Measurements from ENCODE around the gene TMEM82. TPM values are rescaled to one million over a fixed set of nuclear protein-coding genes. Genes with fewer than 3 reads are reported as not detected.

TMEM82 gene
- total RNA-seq, 2 donors from 2014 or later: 0.49 TPM; not detected in 1

- ATAC-seq (replicated peaks in 1 of 2): no peak
- peaks cover 0 to 2% of the 10 kb centered on the region in 2 donors for H3K36me3 Mint-ChIP-seq (ENCODE audit: insufficient read depth in 2 of 2)
- no peaks in the 10 kb centered on the region for H3K27me3 Mint-ChIP-seq (ENCODE audit: low read depth)
- no peak overlapping the region for H3K4me3 Mint-ChIP-seq
- H3K4me1 Mint-ChIP-seq (ENCODE audit: low read depth): no peaks in the 10 kb centered on the region
- no peak for DNase-seq
- no peak overlapping the region for H3K27ac Mint-ChIP-seq
- H3K9me3 Mint-ChIP-seq: no peaks in the 10 kb centered on the region
These were observed 17.1 kb upstream of the TMEM82 start for GRCh38 chr1:15724949-15725880.

GRCh38 chr1:15726508-15726907, 15.8 kb upstream of the TMEM82 start:
- no peaks in the 10 kb centered on the region for H3K9me3 Mint-ChIP-seq
- H3K27me3 Mint-ChIP-seq (ENCODE audit: low read depth): no peaks in the 10 kb centered on the region
- DNase-seq (no peak), ATAC-seq (replicated peaks in 1 of 2) (no peak)
- H3K27ac Mint-ChIP-seq: no peak overlapping the region
- no peaks in the 10 kb centered on the region for H3K4me1 Mint-ChIP-seq (ENCODE audit: low read depth)
- peaks cover 0 to 2% of the 10 kb centered on the region in 2 donors for H3K36me3 Mint-ChIP-seq (ENCODE audit: insufficient read depth in 2 of 2)
- H3K4me3 Mint-ChIP-seq: no peak overlapping the region

- H3K27ac Mint-ChIP-seq: no peak overlapping the region
- no peaks in the 10 kb centered on the region for H3K27me3 Mint-ChIP-seq (ENCODE audit: low read depth)
- no peak for DNase-seq
- no peak for ATAC-seq (replicated peaks in 1 of 2)
- H3K36me3 Mint-ChIP-seq (ENCODE audit: insufficient read depth in 2 of 2): peaks cover 0 to 2% of the 10 kb centered on the region in 2 donors
- no peak overlapping the region for H3K4me3 Mint-ChIP-seq
- H3K4me1 Mint-ChIP-seq (ENCODE audit: low read depth): no peaks in the 10 kb centered on the region
- no peaks in the 10 kb centered on the region for H3K9me3 Mint-ChIP-seq
These were observed 15.3 kb upstream of the TMEM82 start for GRCh38 chr1:15727021-15727420.

GRCh38 chr1:15727424-15727823, 14.9 kb upstream of the TMEM82 start:
- no peaks in the 10 kb centered on the region for H3K9me3 Mint-ChIP-seq
- H3K4me1 Mint-ChIP-seq (ENCODE audit: low read depth): no peaks in the 10 kb centered on the region
- peaks cover 0 to 2% of the 10 kb centered on the region in 2 donors for H3K36me3 Mint-ChIP-seq (ENCODE audit: insufficient read depth in 2 of 2)
- no peak overlapping the region for H3K27ac Mint-ChIP-seq
- no peaks in the 10 kb centered on the region for H3K27me3 Mint-ChIP-seq (ENCODE audit: low read depth)
- no peak for ATAC-seq (replicated peaks in 1 of 2)
- H3K4me3 Mint-ChIP-seq: no peak overlapping the region
- DNase-seq: no peak

DNA sequence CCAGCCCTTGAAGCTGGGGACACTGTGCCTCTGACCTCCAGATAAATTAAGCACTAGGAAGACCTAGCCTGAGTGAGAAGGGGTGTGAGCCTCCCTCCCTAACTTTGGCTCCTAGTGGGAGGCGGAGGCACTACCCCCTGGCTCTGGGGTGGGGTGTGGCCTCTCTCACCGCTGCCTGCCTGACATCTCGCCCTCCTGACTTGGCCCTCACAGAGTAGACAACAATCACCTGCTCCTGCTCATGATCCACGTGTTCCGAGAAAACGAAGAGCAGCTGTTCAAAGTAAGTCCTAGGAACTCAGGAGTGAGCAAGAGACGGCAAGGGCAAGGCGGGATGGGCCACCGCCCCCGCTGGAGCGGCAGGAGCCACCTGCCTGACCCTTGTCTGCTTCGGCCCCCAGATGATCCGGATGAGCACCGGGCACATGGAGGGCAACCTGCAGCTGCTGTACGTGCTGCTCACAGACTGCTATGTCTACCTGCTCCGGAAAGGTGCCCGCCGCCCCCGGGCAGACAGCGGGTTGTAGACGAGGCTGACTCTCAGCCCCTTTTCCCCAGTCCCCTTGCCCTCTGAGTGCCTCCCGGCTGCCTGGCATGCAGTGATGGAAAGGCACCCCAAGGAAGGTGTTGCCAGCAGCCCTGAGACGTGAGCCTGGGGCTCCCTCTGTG, 14.3 kb upstream of the TMEM82 start:
- H3K9me3 Mint-ChIP-seq: no peaks in the 10 kb centered on the region
- DNase-seq: no peak
- H3K27me3 Mint-ChIP-seq (ENCODE audit: low read depth): no peaks in the 10 kb centered on the region
- no peak overlapping the region for H3K27ac Mint-ChIP-seq
- no peak overlapping the region for H3K4me3 Mint-ChIP-seq
- H3K4me1 Mint-ChIP-seq (ENCODE audit: low read depth): no peaks in the 10 kb centered on the region
- no peak for ATAC-seq (replicated peaks in 1 of 2)
- peaks cover 0 to 2% of the 10 kb centered on the region in 2 donors for H3K36me3 Mint-ChIP-seq (ENCODE audit: insufficient read depth in 2 of 2)

DNA sequence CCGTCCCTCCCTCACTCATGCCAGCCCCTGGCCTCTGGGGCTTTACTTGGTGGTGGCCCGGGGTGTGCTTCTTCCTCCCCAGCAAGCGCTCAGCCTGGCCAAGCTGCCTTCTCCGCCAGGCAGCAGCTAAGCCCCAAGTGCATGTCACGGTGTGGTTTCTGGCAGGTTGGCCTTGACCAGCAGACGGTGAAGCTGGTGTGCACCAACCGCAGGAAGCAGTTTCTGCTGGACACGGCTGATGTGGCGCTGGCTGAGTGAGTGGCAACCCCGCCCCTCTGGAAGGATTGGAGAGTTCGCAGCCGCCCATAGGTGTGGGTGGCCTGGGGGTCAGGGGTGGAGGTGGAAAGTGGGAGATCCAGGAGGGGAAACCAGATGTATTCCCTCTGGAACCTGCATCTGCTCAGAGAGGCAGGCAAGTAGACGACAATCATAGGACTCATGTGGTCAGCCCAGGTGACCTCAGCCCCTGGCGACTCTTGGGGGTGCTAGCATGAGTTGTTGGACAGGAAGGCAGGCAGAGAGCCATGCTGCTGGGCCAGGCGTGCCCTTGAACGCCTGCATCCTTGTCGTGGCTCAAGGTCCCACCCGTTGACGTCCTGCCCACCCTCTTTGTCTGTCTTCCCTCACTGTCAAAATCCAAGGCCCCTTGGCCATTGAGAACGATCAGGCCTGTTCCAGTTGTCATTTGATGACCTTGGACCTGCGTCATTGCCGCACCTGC, 13.2 kb upstream of the TMEM82 start:
- DNase-seq (no peak), ATAC-seq (replicated peaks in 1 of 2) (no peak)
- H3K27ac Mint-ChIP-seq: no peak overlapping the region
- H3K27me3 Mint-ChIP-seq (ENCODE audit: low read depth): no peaks in the 10 kb centered on the region
- H3K4me1 Mint-ChIP-seq (ENCODE audit: low read depth): no peaks in the 10 kb centered on the region
- no peaks in the 10 kb centered on the region for H3K9me3 Mint-ChIP-seq
- no peak overlapping the region for H3K4me3 Mint-ChIP-seq
- peaks cover 2% of the 10 kb centered on the region in 2 donors for H3K36me3 Mint-ChIP-seq (ENCODE audit: insufficient read depth in 2 of 2)

- H3K4me1 Mint-ChIP-seq (ENCODE audit: low read depth): no peaks in the 10 kb centered on the region
- H3K4me3 Mint-ChIP-seq: no peak overlapping the region
- H3K36me3 Mint-ChIP-seq (ENCODE audit: insufficient read depth in 2 of 2): peaks cover 2% of the 10 kb centered on the region in 2 donors
- H3K9me3 Mint-ChIP-seq: no peaks in the 10 kb centered on the region
- ATAC-seq (replicated peaks in 1 of 2) (no peak), DNase-seq (no peak)
- no peak overlapping the region for H3K27ac Mint-ChIP-seq
- H3K27me3 Mint-ChIP-seq (ENCODE audit: low read depth): no peaks in the 10 kb centered on the region
These were observed 11.9 kb upstream of the TMEM82 start for GRCh38 chr1:15730423-15730822.

DNA sequence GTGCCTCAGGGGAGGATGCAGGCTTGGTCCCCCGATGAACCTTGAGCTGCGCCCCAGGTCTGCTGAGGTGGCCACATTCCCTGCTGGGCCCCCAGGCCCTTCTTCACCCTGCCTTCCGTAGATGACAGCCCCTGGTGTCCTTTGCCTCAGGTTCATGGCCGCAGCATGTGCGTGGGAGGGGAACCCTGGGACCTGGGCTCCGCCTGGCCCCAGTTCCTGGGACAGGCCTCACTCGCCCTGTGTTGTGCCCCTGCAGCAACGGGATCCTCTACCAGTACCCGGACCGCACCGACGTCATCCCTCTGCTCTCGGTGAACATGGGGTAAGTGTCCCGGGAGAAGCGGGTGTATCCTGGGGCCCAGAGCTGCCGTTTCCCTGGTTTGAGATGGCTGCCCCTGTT, 11.4 kb upstream of the TMEM82 start:
- H3K36me3 Mint-ChIP-seq (ENCODE audit: insufficient read depth in 2 of 2): peaks cover 2% of the 10 kb centered on the region in 2 donors
- no peaks in the 10 kb centered on the region for H3K4me1 Mint-ChIP-seq (ENCODE audit: low read depth)
- H3K9me3 Mint-ChIP-seq: no peaks in the 10 kb centered on the region
- H3K4me3 Mint-ChIP-seq: no peak overlapping the region
- no peak overlapping the region for H3K27ac Mint-ChIP-seq
- no peaks in the 10 kb centered on the region for H3K27me3 Mint-ChIP-seq (ENCODE audit: low read depth)
- ATAC-seq (replicated peaks in 1 of 2) (no peak), DNase-seq (no peak)

- Mint-ChIP-seq H3K4me3 (no peak overlapping the region), H3K27ac (no peak overlapping the region), H3K9me3 (no peaks in the 10 kb centered on the region), H3K4me1 (ENCODE audit: low read depth) (no peaks in the 10 kb centered on the region), H3K27me3 (ENCODE audit: low read depth) (no peaks in the 10 kb centered on the region), H3K36me3 (ENCODE audit: insufficient read depth in 2 of 2) (peaks cover 0 to 2% of the 10 kb centered on the region in 2 donors)
- ATAC-seq (replicated peaks in 1 of 2) (no peak), DNase-seq (no peak)
These were observed 10.3 kb upstream of the TMEM82 start for GRCh38 chr1:15731735-15732685.

DNA sequence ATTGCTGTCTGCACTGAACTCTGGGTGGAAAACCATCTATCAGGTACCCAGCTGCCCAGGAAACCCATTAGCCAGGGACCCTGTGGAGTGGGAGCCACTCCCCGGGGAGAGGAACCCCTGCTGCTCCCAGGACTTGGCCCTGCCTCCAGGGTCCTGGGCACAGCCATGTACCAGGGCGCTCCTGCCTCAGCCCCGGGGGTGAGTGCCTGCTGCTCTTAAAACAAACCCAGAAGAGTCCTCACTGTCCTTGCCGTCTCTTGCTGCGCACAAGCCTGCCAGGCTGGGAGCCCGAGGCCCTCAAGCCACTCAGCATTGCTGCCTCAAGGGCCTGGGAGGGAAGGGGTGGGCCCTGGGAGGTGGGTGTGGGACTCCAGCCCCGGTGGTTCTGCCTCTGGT, 9.6 kb upstream of the TMEM82 start:
- Mint-ChIP-seq H3K4me1 (ENCODE audit: low read depth) (no peaks in the 10 kb centered on the region), H3K27ac (no peak overlapping the region), H3K27me3 (ENCODE audit: low read depth) (no peaks in the 10 kb centered on the region), H3K9me3 (no peaks in the 10 kb centered on the region), H3K4me3 (no peak overlapping the region), H3K36me3 (ENCODE audit: insufficient read depth in 2 of 2) (peaks cover 0 to 2% of the 10 kb centered on the region in 2 donors)
- no peak for ATAC-seq (replicated peaks in 1 of 2)
- no peak for DNase-seq

DNA sequence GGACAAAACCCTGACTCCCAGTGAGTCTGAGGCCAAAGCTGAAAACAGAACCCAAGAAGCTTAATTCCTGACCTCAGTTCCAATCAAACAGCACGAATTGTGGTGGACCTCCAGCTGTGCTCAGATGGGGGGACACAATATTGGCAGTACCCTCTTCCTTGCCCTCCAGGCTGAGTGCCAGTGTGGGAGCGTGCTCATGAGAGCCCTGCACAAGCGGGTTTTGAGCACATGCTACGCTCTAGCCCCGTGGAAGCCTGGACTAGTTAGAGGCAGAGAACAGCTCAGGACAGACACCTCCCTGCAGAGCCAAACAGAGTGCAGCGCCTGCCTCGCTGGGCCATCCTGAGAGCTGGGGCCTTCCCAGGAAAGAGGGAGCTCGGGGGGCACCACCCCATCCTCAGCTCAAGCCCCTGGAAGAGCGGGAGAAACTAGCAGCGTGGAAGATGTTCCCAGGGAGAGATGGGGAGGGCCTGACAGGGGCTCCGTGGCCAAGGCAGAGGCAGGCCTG, 9.0 kb upstream of the TMEM82 start:
- DNase-seq (no peak), ATAC-seq (replicated peaks in 1 of 2) (no peak)
- Mint-ChIP-seq H3K4me3 (no peak overlapping the region), H3K27ac (no peak overlapping the region), H3K4me1 (ENCODE audit: low read depth) (no peaks in the 10 kb centered on the region), H3K9me3 (no peaks in the 10 kb centered on the region), H3K36me3 (ENCODE audit: insufficient read depth in 2 of 2) (peaks cover 0 to 2% of the 10 kb centered on the region in 2 donors), H3K27me3 (ENCODE audit: low read depth) (no peaks in the 10 kb centered on the region)

- Mint-ChIP-seq H3K27ac (no peak overlapping the region), H3K4me3 (no peak overlapping the region), H3K27me3 (ENCODE audit: low read depth) (no peaks in the 10 kb centered on the region), H3K36me3 (ENCODE audit: insufficient read depth in 2 of 2) (peaks cover 0 to 2% of the 10 kb centered on the region in 2 donors), H3K9me3 (no peaks in the 10 kb centered on the region), H3K4me1 (ENCODE audit: low read depth) (no peaks in the 10 kb centered on the region)
- no peak for ATAC-seq (replicated peaks in 1 of 2)
- no peak for DNase-seq
These were observed 8.5 kb upstream of the TMEM82 start for GRCh38 chr1:15733726-15734226.
